ENCODE measurements around the gene HEXD. TPM values are rescaled to one million over a fixed set of nuclear protein-coding genes. Genes with fewer than 3 reads are reported as not detected.
"Not testable (repeated sequence)": the region's sequence is repeated elsewhere in the genome, so short reads cannot be mapped to it uniquely, and the experiment has no call there.

HEXD gene
- total RNA-seq, 1 donor from 2014 or later, result 9.7 TPM

GRCh38 chr17:82449131-82449882, 31.2 kb downstream of the HEXD start:
- DNase-seq (ENCODE audit: low read depth), result no peak
- no peaks in the 10 kb centered on the region for H3K27me3 ChIP-seq (ENCODE audit: control insufficient read depth, insufficient read depth, low read length)
- peaks cover 2% of the 10 kb centered on the region for H3K36me3 ChIP-seq (ENCODE audit: control insufficient read depth, insufficient read depth, low read length)
- no peak overlapping the region for H3K4me3 ChIP-seq (ENCODE audit: low read depth, low read length)
- FAIRE-seq, result no peak
- no peak for TF ChIP-seq CTCF (IDR thresholded peaks at IDR 0.05; ENCODE audit: insufficient read depth, low read length, severe bottlenecking)

- FAIRE-seq (no peak), DNase-seq (ENCODE audit: low read depth) (no peak)
- peaks cover 2% of the 10 kb centered on the region for H3K36me3 ChIP-seq (ENCODE audit: control insufficient read depth, insufficient read depth, low read length)
- H3K4me3 ChIP-seq (ENCODE audit: low read depth, low read length), result peak overlapping the region; percentile 86
- TF ChIP-seq CTCF (IDR thresholded peaks at IDR 0.05; ENCODE audit: insufficient read depth, low read length, severe bottlenecking), result no peak
- H3K27me3 ChIP-seq (ENCODE audit: control insufficient read depth, insufficient read depth, low read length), result no peaks in the 10 kb centered on the region
Observed at GRCh38 chr17:82449883-82450356, 31.8 kb downstream of the HEXD start.

GRCh38 chr17:82450357-82451106, 32.4 kb downstream of the HEXD start, which contains the start of gene CYBC1:
TSS of gene CYBC1 (minus strand) at chr17:82450752. CDS start at chr17:82449254, 1,498 bp downstream.
- peak within 1 kb of the TSS; percentile 86 for H3K4me3 ChIP-seq (ENCODE audit: low read depth, low read length)
- H3K36me3 ChIP-seq (ENCODE audit: control insufficient read depth, insufficient read depth, low read length), result peaks cover 2% of the 10 kb centered on the region
- peak; percentile 71 for DNase-seq (ENCODE audit: low read depth)
- no peak for FAIRE-seq
- H3K27me3 ChIP-seq (ENCODE audit: control insufficient read depth, insufficient read depth, low read length), result no peaks in the 10 kb centered on the region
- TF ChIP-seq CTCF (IDR thresholded peaks at IDR 0.05; ENCODE audit: insufficient read depth, low read length, severe bottlenecking), result no peak

GRCh38 chr17:82452162-82452561, 34.0 kb downstream of the HEXD start:
- no peak for DNase-seq (ENCODE audit: low read depth)

GRCh38 chr17:82453151-82453550, 35.0 kb downstream of the HEXD start:
- not testable (repeated sequence) for H3K36me3 ChIP-seq (ENCODE audit: control insufficient read depth, insufficient read depth, low read length); H3K27me3 ChIP-seq (ENCODE audit: control insufficient read depth, insufficient read depth, low read length); DNase-seq (ENCODE audit: low read depth); FAIRE-seq; H3K4me3 ChIP-seq (ENCODE audit: low read depth, low read length)

More at GRCh38 chr17:82452162-82452561, 34.0 kb downstream of the HEXD start:
- Histone ChIP-seq H3K4me3 (ENCODE audit: low read depth, low read length) (no peak overlapping the region), H3K27me3 (ENCODE audit: control insufficient read depth, insufficient read depth, low read length) (no peaks in the 10 kb centered on the region), H3K36me3 (ENCODE audit: control insufficient read depth, insufficient read depth, low read length) (peaks cover 1% of the 10 kb centered on the region)
- TF ChIP-seq CTCF (IDR thresholded peaks at IDR 0.05; ENCODE audit: insufficient read depth, low read length, severe bottlenecking), result no peak
- no peak for FAIRE-seq

GRCh38 chr17:82453706-82454105, 35.6 kb downstream of the HEXD start:
- H3K4me3 ChIP-seq (ENCODE audit: low read depth, low read length); H3K27me3 ChIP-seq (ENCODE audit: control insufficient read depth, insufficient read depth, low read length); FAIRE-seq; DNase-seq (ENCODE audit: low read depth); H3K36me3 ChIP-seq (ENCODE audit: control insufficient read depth, insufficient read depth, low read length): not testable (repeated sequence)
